ENCODE measurements around the gene BNC2.

The BNC2 gene

GRCh38 chr9:16782490-16782889 is 88.0 kb downstream of the BNC2 start:
- no peak for DNase-seq (ENCODE audit: low read depth)
- no peak for TF ChIP-seq CTCF (conservative IDR thresholded peaks at IDR 0.05; ENCODE audit: low read depth, low read length)
- H3K4me3 ChIP-seq (ENCODE audit: low read depth, low read length) = no peak overlapping the region

- H3K4me3 ChIP-seq (ENCODE audit: low read depth, low read length) = no peak overlapping the region
- TF ChIP-seq CTCF (conservative IDR thresholded peaks at IDR 0.05; ENCODE audit: low read depth, low read length) = no peak
- no peak for DNase-seq (ENCODE audit: low read depth)
Observed at GRCh38 chr9:16775330-16775729, 95.1 kb downstream of the BNC2 start.

- TF ChIP-seq CTCF (conservative IDR thresholded peaks at IDR 0.05; ENCODE audit: low read depth, low read length) = no peak
- no peak for DNase-seq (ENCODE audit: low read depth)
- H3K4me3 ChIP-seq (ENCODE audit: low read depth, low read length) = no peak overlapping the region
Observed at GRCh38 chr9:16773617-16774016, 96.9 kb downstream of the BNC2 start.

- no peak for DNase-seq (ENCODE audit: low read depth)
- no peak overlapping the region for H3K4me3 ChIP-seq (ENCODE audit: low read depth, low read length)
- TF ChIP-seq CTCF (conservative IDR thresholded peaks at IDR 0.05; ENCODE audit: low read depth, low read length) = no peak
Observed at GRCh38 chr9:16773116-16773515, 97.4 kb downstream of the BNC2 start.

GRCh38 chr9:16771356-16771755 is 99.1 kb downstream of the BNC2 start:
- peak; percentile 26 for DNase-seq (ENCODE audit: low read depth)
- TF ChIP-seq CTCF (conservative IDR thresholded peaks at IDR 0.05; ENCODE audit: low read depth, low read length) = no peak
- no peak overlapping the region for H3K4me3 ChIP-seq (ENCODE audit: low read depth, low read length)

- no peak for TF ChIP-seq CTCF (conservative IDR thresholded peaks at IDR 0.05; ENCODE audit: low read depth, low read length)
- no peak overlapping the region for H3K4me3 ChIP-seq (ENCODE audit: low read depth, low read length)
- no peak for DNase-seq (ENCODE audit: low read depth)
Observed at GRCh38 chr9:16769291-16769690, 101.2 kb downstream of the BNC2 start.

- no peak overlapping the region for H3K4me3 ChIP-seq (ENCODE audit: low read depth, low read length)
- no peak for TF ChIP-seq CTCF (conservative IDR thresholded peaks at IDR 0.05; ENCODE audit: low read depth, low read length)
- no peak for DNase-seq (ENCODE audit: low read depth)
Observed at GRCh38 chr9:16768816-16769215, 101.7 kb downstream of the BNC2 start.

All from choroid plexus epithelial cell (primary cell).